RPMI7951 (cell line): ENCODE measurements around the gene CEBPZOS. TPM values are rescaled to one million over a fixed set of nuclear protein-coding genes. Genes with fewer than 3 reads are reported as not detected.
A peak's percentile ranks its signal among the peaks of the same experiment; 100 is the strongest.

ENCODE experiments used
- DNase-seq: peaks from one replicate; pipeline ENCODE4 v3.0.0-alpha.2; 2012; ENCODE audit warnings: low read depth
- total RNA-seq: library from RNA; depleted of rRNA; stranded (reverse); fragments of >200 nt; shearing (Covaris generic); gene quantifications from 2 replicates; pipeline ENCODE4 v1.2.3, GENCODE V29; 2014; rRNA removed

CEBPZOS gene
- total RNA-seq, 1 experiment from 2014 or later, result 33.3 TPM

DNA sequence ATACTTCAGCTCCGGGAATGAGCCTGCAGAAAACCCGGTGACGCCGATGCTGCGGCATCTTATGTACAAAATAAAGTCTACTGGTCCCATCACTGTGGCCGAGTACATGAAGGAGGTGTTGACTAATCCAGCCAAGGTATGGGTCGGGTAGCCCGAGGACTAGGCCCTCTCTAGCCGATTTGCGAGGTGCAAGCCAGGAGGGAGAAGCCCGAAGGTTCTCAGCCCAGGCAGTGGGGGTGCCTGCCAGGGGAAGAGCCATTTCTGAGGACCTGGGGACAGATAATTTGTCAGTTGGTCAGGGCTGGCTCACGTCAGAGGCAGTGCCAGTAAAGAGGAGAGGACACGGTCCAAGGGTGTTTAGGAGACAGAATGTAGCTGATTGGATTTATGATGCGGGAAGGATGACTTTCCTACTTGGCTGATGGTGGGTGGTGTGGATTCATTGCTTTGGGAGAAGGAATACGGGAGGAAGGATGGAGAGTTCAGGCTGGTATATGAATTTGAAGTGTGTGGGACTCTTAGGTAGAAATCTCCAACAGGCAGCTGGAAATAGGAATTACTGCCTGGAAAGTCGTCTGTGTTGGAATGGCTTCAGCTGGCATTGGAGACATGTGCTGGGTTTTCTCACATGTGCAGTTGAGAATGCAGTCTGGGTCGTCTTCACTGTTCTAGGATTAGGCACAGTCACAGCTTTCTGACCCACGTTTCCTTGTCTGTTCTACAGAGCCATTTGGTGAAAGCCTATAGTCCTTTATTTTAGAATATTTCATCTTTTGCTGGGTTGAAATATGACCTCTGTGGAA lies 36.0 kb downstream of the CEBPZOS start:
- peak; percentile 14 for DNase-seq

- DNase-seq, result no peak
These were observed 47.1 kb downstream of the CEBPZOS start for GRCh38 chr2:37243435-37243834.

GRCh38 chr2:37244017-37244416 lies 47.7 kb downstream of the CEBPZOS start:
- no peak for DNase-seq

DNA sequence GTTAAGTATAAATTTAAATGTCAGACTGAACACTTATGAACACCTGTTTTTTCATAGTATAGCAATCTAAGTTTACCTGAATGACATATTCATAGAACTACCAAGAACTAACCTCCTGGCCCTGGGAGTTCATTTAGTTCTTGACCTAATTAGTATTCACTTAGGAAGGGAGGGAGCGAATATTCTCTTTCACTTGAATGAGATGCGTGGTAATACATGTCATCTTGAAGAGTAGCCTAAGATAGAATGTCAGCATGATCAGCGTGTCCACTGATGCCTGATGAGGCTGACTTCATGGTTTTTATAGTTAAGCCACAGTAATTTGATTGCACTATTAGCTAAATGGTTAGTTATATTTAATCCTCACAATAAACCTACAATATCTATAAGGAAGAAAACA lies 48.5 kb downstream of the CEBPZOS start:
- DNase-seq, result no peak

DNA sequence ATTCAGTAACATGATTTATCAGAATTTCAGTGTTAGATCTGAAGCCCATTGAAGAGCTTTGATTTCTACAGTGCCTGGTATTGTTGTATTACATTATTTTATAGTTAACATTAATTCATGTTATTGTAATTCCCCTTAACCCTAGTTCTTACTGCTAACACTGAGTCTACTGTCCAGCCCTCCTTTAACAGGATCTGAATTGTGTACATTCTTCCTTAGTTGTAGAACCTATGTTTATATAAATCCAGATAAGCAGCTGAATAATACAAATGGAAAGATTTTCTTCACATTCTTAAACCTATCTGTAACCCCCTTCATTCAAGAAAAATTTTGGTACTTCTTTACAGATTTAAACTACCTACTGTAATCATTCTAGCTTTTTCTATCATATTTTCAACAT lies 49.9 kb downstream of the CEBPZOS start:
- DNase-seq, result no peak

- DNase-seq, result no peak
These were observed 54.8 kb downstream of the CEBPZOS start for GRCh38 chr2:37250869-37251740.

Other genes with a start within 250 kb of the CEBPZOS start
- gene STRN, start 230.0 kb upstream of the CEBPZOS start, total RNA-seq, result 15.4 and 18.7 TPM in 2 replicates
- 13.3 and 13.6 TPM in 2 replicates for gene HEATR5B, start 112.1 kb upstream of the CEBPZOS start, total RNA-seq
- 14.1 and 16.5 TPM in 2 replicates for gene GPATCH11, start 112.0 kb upstream of the CEBPZOS start, total RNA-seq
- gene EIF2AK2, start 39.5 kb upstream of the CEBPZOS start, total RNA-seq, result 26.3 and 30.9 TPM in 2 replicates
- not detected in 2 replicates for gene SULT6B1, start 7.8 kb upstream of the CEBPZOS start, total RNA-seq
- 57.1 and 67.9 TPM in 2 replicates for gene CEBPZ, start 35.1 kb downstream of the CEBPZOS start, total RNA-seq
- gene NDUFAF7, start 35.2 kb downstream of the CEBPZOS start, total RNA-seq, result 21.4 and 23.9 TPM in 2 replicates
- 94.0 and 96.4 TPM in 2 replicates for gene PRKD3, start 128.3 kb downstream of the CEBPZOS start, total RNA-seq
- gene QPCT, start 148.1 kb downstream of the CEBPZOS start, total RNA-seq, result 126 and 137 TPM in 2 replicates